Type B pancreatic cell (in vitro differentiated cells): Measurements from ENCODE around the gene CACNA1G. TPM values are rescaled to one million over a fixed set of nuclear protein-coding genes. Genes with fewer than 3 reads are reported as not detected.

Experiments used
- DNase-seq: peaks from one replicate; pipeline ENCODE4 v3.0.0; 2021; ENCODE audit warnings: mixed read lengths; ENCODE audit not compliant: unreplicated experiment; ENCODE audit errors: extremely low spot score
- H3K27ac Mint-ChIP-seq: 2 replicates; pipeline ENCODE4 v1.8.0; 2021; ENCODE audit warnings: mild to moderate bottlenecking, mixed read lengths
- H3K27me3 Mint-ChIP-seq: 2 replicates; pipeline ENCODE4 v1.8.0; 2021; ENCODE audit warnings: mixed read lengths
- H3K36me3 Mint-ChIP-seq: 2 replicates; pipeline ENCODE4 v1.8.0; 2021; ENCODE audit warnings: mixed read lengths
- H3K4me1 Mint-ChIP-seq: one replicate; pipeline ENCODE4 v1.8.0; 2021; ENCODE audit warnings: mixed read lengths; ENCODE audit not compliant: unreplicated experiment
- H3K4me3 Mint-ChIP-seq: 2 replicates; pipeline ENCODE4 v1.8.0; 2021; ENCODE audit warnings: mild to moderate bottlenecking, mixed read lengths
- H3K9me3 Mint-ChIP-seq: 2 replicates; pipeline ENCODE4 v1.8.0; 2021; ENCODE audit warnings: mixed read lengths
- CTCF ChIP-seq: fragments of 200-600 bp; sonication (generic); conservative IDR thresholded peaks from 2 replicates; pipeline ENCODE4 v1.5.0; 2021; ENCODE audit warnings: antibody characterized with exemption, mild to moderate bottlenecking
- total RNA-seq: library from RNA; stranded (reverse); gene quantifications from 2 replicates; pipeline ENCODE4 v1.2.1, GENCODE V29; 2021; ENCODE audit warnings: low replicate concordance

CACNA1G gene
- total RNA-seq, 1 donor from 2014 or later: 27.8 TPM

- Mint-ChIP-seq H3K36me3 (no peaks in the 10 kb centered on the region), H3K4me1 (peaks cover 54% of the 10 kb centered on the region), H3K27ac (no peak overlapping the region), H3K4me3 (peak overlapping the region; percentile 39), H3K9me3 (no peaks in the 10 kb centered on the region), H3K27me3 (peaks cover 29% of the 10 kb centered on the region)
- no peak for DNase-seq
- TF ChIP-seq CTCF: no peak
Observed at GRCh38 chr17:50570032-50570431, 9.5 kb downstream of the CACNA1G start.

DNA sequence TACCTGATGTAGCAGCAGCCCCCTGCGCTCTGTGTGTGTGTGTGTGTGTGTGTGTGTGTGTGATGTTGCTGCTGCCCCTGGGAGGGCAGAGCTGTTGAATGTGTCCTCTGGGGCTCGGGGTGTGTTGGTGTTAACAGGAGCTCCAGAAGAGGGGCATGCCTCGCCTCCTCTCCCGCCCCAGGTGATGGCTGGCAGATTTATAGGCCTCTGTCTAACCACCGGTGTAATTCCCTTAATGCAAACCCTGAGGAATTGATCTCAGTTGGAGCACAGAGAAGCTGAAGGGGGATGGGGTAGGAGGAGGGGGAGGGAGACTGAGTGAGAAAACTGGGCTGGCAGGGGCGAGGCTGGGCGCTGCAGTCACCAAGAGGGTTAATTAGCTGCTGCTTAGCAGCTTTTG is 10.0 kb downstream of the CACNA1G start:
- peak overlapping the region; percentile 39 for H3K4me3 Mint-ChIP-seq
- H3K4me1 Mint-ChIP-seq: peaks cover 52% of the 10 kb centered on the region
- H3K27ac Mint-ChIP-seq: peak overlapping the region; percentile 21

GRCh38 chr17:50571681-50572080 is 11.2 kb downstream of the CACNA1G start:
- peaks cover 41% of the 10 kb centered on the region for H3K4me1 Mint-ChIP-seq
- H3K36me3 Mint-ChIP-seq: no peaks in the 10 kb centered on the region
- H3K27ac Mint-ChIP-seq: no peak overlapping the region

More for the DNA sequence above, 10.0 kb downstream of the CACNA1G start:
- no peak for TF ChIP-seq CTCF
- H3K27me3 Mint-ChIP-seq: peaks cover 25% of the 10 kb centered on the region
- H3K9me3 Mint-ChIP-seq: no peaks in the 10 kb centered on the region
- no peaks in the 10 kb centered on the region for H3K36me3 Mint-ChIP-seq
- DNase-seq: no peak

DNA sequence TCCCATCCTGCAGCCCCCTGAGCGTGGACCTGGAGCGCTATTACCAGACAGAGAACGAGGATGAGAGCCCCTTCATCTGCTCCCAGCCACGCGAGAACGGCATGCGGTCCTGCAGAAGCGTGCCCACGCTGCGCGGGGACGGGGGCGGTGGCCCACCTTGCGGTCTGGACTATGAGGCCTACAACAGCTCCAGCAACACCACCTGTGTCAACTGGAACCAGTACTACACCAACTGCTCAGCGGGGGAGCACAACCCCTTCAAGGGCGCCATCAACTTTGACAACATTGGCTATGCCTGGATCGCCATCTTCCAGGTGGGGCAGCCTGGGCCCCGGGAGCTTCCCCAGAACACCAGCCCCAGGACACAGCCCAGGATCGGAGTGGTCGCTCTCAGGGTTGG is 12.0 kb downstream of the CACNA1G start:
- no peak for TF ChIP-seq CTCF
- H3K4me1 Mint-ChIP-seq: peaks cover 36% of the 10 kb centered on the region
- no peak overlapping the region for H3K27ac Mint-ChIP-seq
- peaks cover 8% of the 10 kb centered on the region for H3K27me3 Mint-ChIP-seq
- H3K9me3 Mint-ChIP-seq: no peaks in the 10 kb centered on the region
- no peak for DNase-seq
- H3K4me3 Mint-ChIP-seq: no peak overlapping the region
- no peaks in the 10 kb centered on the region for H3K36me3 Mint-ChIP-seq

More at GRCh38 chr17:50571681-50572080, 11.2 kb downstream of the CACNA1G start:
- no peak for DNase-seq
- no peak for TF ChIP-seq CTCF
- peaks cover 16% of the 10 kb centered on the region for H3K27me3 Mint-ChIP-seq
- H3K4me3 Mint-ChIP-seq: no peak overlapping the region
- no peaks in the 10 kb centered on the region for H3K9me3 Mint-ChIP-seq

- Mint-ChIP-seq H3K4me3 (no peak overlapping the region), H3K36me3 (peaks cover 6% of the 10 kb centered on the region), H3K4me1 (peaks cover 30% of the 10 kb centered on the region), H3K27me3 (peaks cover 5% of the 10 kb centered on the region), H3K9me3 (no peaks in the 10 kb centered on the region), H3K27ac (no peak overlapping the region)
- no peak for TF ChIP-seq CTCF
- DNase-seq: no peak
Observed at GRCh38 chr17:50573866-50574611, 13.5 kb downstream of the CACNA1G start.
